HG02571 (cell line): ENCODE measurements around the gene DDHD1.

ENCODE experiments used
- ATAC-seq: cut with Tn5 transposase; IDR thresholded peaks from one replicate; pipeline ENCODE4 v1.9.1; 2021; ENCODE audit warnings: mild to moderate bottlenecking, moderate library complexity; ENCODE audit not compliant: unreplicated experiment

Gene DDHD1

DNA sequence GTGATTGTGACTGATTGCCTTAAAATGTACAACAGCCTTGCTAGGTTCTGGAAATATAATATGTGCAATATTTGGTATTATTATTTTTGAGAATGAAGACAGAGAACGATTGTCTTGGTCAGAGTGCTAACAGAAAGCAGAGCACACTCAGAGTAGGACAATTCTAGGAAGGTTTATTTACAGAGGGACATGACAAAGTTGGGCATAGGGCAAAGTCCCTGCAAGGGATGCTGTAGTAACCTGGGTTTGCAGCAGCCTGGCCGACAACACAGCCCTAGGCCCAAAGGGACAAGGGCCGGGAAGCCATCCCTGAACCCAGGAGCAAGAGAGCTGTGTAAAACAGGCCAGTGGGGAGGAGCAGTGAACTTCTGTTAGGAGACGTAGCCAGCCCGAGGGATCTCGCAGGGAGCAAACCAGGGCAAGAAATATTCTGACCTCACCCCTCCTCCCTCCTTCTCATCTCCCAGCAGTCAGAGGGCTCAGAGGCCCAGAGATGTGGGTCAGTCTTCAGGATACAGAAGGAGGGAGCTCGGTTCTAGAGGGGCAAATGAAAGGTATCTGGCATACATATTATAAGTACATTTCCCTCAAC is 151.2 kb downstream of the DDHD1 start:
- no peak for ATAC-seq

DNA sequence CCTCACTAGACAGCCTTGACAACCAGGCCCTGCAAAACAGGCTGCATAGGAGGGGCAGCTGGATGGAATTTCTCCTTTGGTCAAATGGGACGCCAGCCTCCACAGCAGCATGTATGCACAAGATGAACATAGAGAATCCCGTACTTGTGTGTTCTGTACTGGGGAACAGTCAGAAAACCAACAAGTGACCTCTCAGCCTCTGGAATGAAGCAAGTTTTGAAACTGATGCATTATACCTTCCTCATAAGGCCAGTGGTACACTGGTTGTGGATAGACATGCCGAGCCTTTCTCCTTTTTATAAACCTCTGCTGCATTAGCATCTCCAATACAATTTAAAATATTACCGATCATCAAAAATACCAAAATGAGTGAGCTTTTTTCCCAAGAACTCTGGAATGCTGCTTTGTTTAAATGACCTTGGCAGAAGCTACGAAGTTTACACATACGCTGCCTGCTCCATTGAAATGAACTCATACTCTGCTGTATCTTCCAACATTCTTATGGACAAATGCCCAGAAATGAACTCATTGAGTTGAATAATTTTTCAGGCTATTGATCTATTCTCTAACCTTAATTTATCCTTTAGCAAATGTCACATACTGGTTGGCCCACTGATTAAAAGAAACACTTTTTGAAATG is 154.6 kb downstream of the DDHD1 start:
- ATAC-seq = no peak

GRCh38 chr14:52996493-52996892 is 156.6 kb downstream of the DDHD1 start:
- no peak for ATAC-seq

- ATAC-seq = no peak
Measured at GRCh38 chr14:52995998-52996397, 157.1 kb downstream of the DDHD1 start.

GRCh38 chr14:52992236-52992870 is 160.8 kb downstream of the DDHD1 start:
- ATAC-seq = no peak

- ATAC-seq = no peak
Measured at GRCh38 chr14:52988139-52988538, 165.0 kb downstream of the DDHD1 start.

DNA sequence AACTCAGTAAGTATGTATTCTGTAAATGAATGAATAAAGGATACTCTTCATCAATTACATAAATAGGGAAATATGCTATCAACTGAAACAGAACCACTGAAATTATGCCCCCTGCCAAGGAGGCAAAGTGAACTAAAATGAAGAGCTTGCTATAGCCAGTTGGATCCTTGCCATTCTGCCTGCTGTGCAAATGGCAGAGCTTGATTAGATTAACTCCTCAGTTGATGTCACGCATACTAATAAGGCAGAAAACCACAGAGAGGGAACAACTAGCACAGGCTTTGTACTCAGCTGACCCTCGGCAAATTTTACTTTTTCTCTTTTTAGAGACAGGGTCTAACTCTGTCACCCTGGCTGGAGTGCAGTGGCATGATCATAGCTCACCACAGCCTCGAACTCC is 165.6 kb downstream of the DDHD1 start:
- ATAC-seq = no peak

- ATAC-seq = no peak
Measured at GRCh38 chr14:52987042-52987441, 166.1 kb downstream of the DDHD1 start.
